GM21576 (cell line): ENCODE results near the gene MEMO1.
"Not testable (repeated sequence)": the region's sequence is repeated elsewhere in the genome, so short reads cannot be mapped to it uniquely, and the experiment has no call there.

ENCODE experiments used
- ATAC-seq: cut with Tn5 transposase; IDR thresholded peaks from one replicate; pipeline ENCODE4 v1.9.1; 2021; ENCODE audit warnings: mild to moderate bottlenecking, moderate library complexity; ENCODE audit not compliant: unreplicated experiment

The MEMO1 gene

GRCh38 chr2:32010670-32011484, at the start of gene MEMO1:
Gene MEMO1, minus strand, starts transcription at chr2:32011008. Its CDS starts 761 bp downstream, at chr2:32010247.
- ATAC-seq = peak; percentile 58

- no peak for ATAC-seq
Measured at GRCh38 chr2:32060266-32060665, 49.5 kb upstream of the MEMO1 start.

- ATAC-seq = no peak
Measured at GRCh38 chr2:32058130-32058529, 47.3 kb upstream of the MEMO1 start.

- ATAC-seq = not testable (repeated sequence)
Measured at GRCh38 chr2:32054583-32054982, 43.8 kb upstream of the MEMO1 start.

GRCh38 chr2:32051836-32052439, 41.1 kb upstream of the MEMO1 start:
- ATAC-seq = no peak

GRCh38 chr2:32043561-32043960, 32.8 kb upstream of the MEMO1 start:
- ATAC-seq = no peak

- peak; percentile 88 for ATAC-seq
Measured at GRCh38 chr2:32039447-32040219, 28.8 kb upstream of the MEMO1 start, which contains the start of gene DPY30. Gene DPY30, minus strand, starts transcription at chr2:32039805. Its CDS starts 349 bp downstream, at chr2:32039456.

- ATAC-seq = not testable (repeated sequence)
Measured at GRCh38 chr2:32034198-32034887, 23.5 kb upstream of the MEMO1 start.

GRCh38 chr2:32018789-32019482, 8.1 kb upstream of the MEMO1 start:
- ATAC-seq = not testable (repeated sequence)

GRCh38 chr2:32012872-32013271, 2.1 kb upstream of the MEMO1 start:
- ATAC-seq = no peak

GRCh38 chr2:32011485-32011960, 715 bp upstream of the MEMO1 start:
- no peak for ATAC-seq

GRCh38 chr2:32010280-32010669, 533 bp downstream of the MEMO1 start:
- ATAC-seq = peak; percentile 49

- ATAC-seq = peak; percentile 13
Measured at GRCh38 chr2:32009516-32010256, 1.1 kb downstream of the MEMO1 start.

GRCh38 chr2:32008805-32009515, 1.8 kb downstream of the MEMO1 start:
- ATAC-seq = no peak

GRCh38 chr2:32007121-32007391, 3.8 kb downstream of the MEMO1 start:
- ATAC-seq = no peak

- ATAC-seq = no peak
Measured at GRCh38 chr2:32005371-32005976, 5.3 kb downstream of the MEMO1 start.

- no peak for ATAC-seq
Measured at GRCh38 chr2:32003791-32004190, 7.0 kb downstream of the MEMO1 start.

- ATAC-seq = no peak
Measured at GRCh38 chr2:32002406-32002805, 8.4 kb downstream of the MEMO1 start.

GRCh38 chr2:31999438-31999837, 11.4 kb downstream of the MEMO1 start:
- no peak for ATAC-seq
